Endothelial cell of umbilical vein (primary cell): ENCODE measurements around the gene DCC. TPM values are rescaled to one million over a fixed set of nuclear protein-coding genes. Genes with fewer than 3 reads are reported as not detected.

Source experiments
- BruUV-seq: library from RNA; stranded (reverse); fragments of 400-500 nt; replicated peaks from 2 replicates; lab custom pipeline; 2021; lab: Mats Ljungman, UMichigan
- CTCF ChIA-PET: fragments of 300-600, 350-600 bp; sonication (Branson Sonifier 250); formaldehyde crosslinking; loops from one replicate; lab custom pipeline; 2021; ENCODE audit warnings: antibody characterized with exemption, inconsistent platforms; lab: Charles Lee
- POLR2A ChIA-PET: fragments of 300-600, 350-600 bp; sonication (Branson Sonifier 250); formaldehyde crosslinking; loops from one replicate; lab custom pipeline; 2021; ENCODE audit warnings: antibody characterized with exemption, inconsistent platforms; lab: Charles Lee
- DNase-seq: peaks from one replicate; pipeline ENCODE4 v3.0.0-alpha.2; 2011; ENCODE audit warnings: low read depth, low spot score
- FAIRE-seq: peaks from 2 replicates; lab custom pipeline; 2011; peaks lifted over from hg19 to GRCh38; lab: Jason Lieb, UNC
- H2AFZ ChIP-seq: 2 replicates; pipeline ENCODE4 v1.6.0; 2012; ENCODE audit warnings: low read depth, low read length, control low read depth, inconsistent platforms
- H3K27ac ChIP-seq: 2 replicates; pipeline ENCODE4 v1.5.1; 2011; ENCODE audit warnings: low read depth, mild to moderate bottlenecking, control low read depth, low read length, moderate library complexity; ENCODE audit not compliant: insufficient read depth
- H3K27me3 ChIP-seq, 2 experiments: 2 replicates each; pipeline versions ENCODE4 v1.6.0 to v1.6.1; 2011; ENCODE audit warnings: low read length in 2 of 2, mixed read lengths in 1 of 2; ENCODE audit not compliant: control insufficient read depth in 2 of 2, insufficient read depth in 2 of 2
- H3K36me3 ChIP-seq, 2 experiments: 2 replicates in 1 of 2; 3 replicates in 1 of 2; pipeline ENCODE4 v1.5.1; 2011; ENCODE audit warnings: low read length in 2 of 2, mild to moderate bottlenecking in 1 of 2, moderate library complexity in 1 of 2; ENCODE audit not compliant: control insufficient read depth in 2 of 2, insufficient read depth in 2 of 2; ENCODE audit errors: extremely low read depth in 1 of 2
- H3K4me1 ChIP-seq: 3 replicates; pipeline ENCODE4 v1.5.1; 2011; ENCODE audit warnings: mild to moderate bottlenecking, low read length; ENCODE audit not compliant: control insufficient read depth, insufficient read depth; ENCODE audit errors: extremely low read depth
- H3K4me2 ChIP-seq: 2 replicates; pipeline ENCODE4 v1.6.1; 2011; ENCODE audit warnings: low read length, control low read depth, mixed read lengths; ENCODE audit not compliant: insufficient read depth
- H3K4me3 ChIP-seq, 3 experiments: fragments of 200-600 bp in 1 of 3; sonication (generic), shearing (Covaris generic) in 1 of 3; replicated peaks in 1 of 3; 2 replicates each; pipeline ENCODE4 v1.5.1; 2011 to 2016; ENCODE audit warnings: control low read depth in 3 of 3, low read length in 3 of 3, mild to moderate bottlenecking in 2 of 3, inconsistent platforms in 1 of 3, low read depth in 1 of 3, moderate library complexity in 1 of 3; ENCODE audit not compliant: insufficient read depth in 1 of 3
- H3K79me2 ChIP-seq: 2 replicates; pipeline ENCODE4 v1.6.0; 2012; ENCODE audit warnings: low read length, inconsistent platforms; ENCODE audit not compliant: control insufficient read depth, insufficient read depth
- H3K9ac ChIP-seq: replicated peaks from 2 replicates; pipeline ENCODE3; 2011; ENCODE audit warnings: low read length, control low read depth; ENCODE audit not compliant: insufficient read depth; ENCODE audit errors: extremely low read depth
- H3K9me1 ChIP-seq: replicated peaks from 3 replicates; pipeline ENCODE4 v1.6.0; 2011; ENCODE audit warnings: mild to moderate bottlenecking, low read length; ENCODE audit not compliant: control insufficient read depth, insufficient read depth; ENCODE audit errors: extremely low read depth
- H3K9me3 ChIP-seq: replicated peaks from 2 replicates; pipeline ENCODE4 v1.5.1; 2012; ENCODE audit warnings: low read length, inconsistent platforms; ENCODE audit not compliant: control insufficient read depth, insufficient read depth
- H4K20me1 ChIP-seq: replicated peaks from 2 replicates; pipeline ENCODE3; 2011; ENCODE audit warnings: mild to moderate bottlenecking, low read length; ENCODE audit not compliant: control insufficient read depth, insufficient read depth; ENCODE audit errors: extremely low read depth
- CTCF ChIP-seq, 2 donors: IDR thresholded peaks; 1 replicate in 1 of 2; 2 replicates in 1 of 2; pipeline ENCODE4 v1.5.1; 2011; ENCODE audit warnings: low read length in 2 of 2, mild to moderate bottlenecking in 2 of 2, moderate library complexity in 2 of 2, control low read depth in 1 of 2, inconsistent platforms in 1 of 2, low read depth in 1 of 2; ENCODE audit not compliant: insufficient read depth in 1 of 2; ENCODE audit errors: extremely low read depth in 1 of 2
- FOS ChIP-seq: IDR thresholded peaks from 2 replicates; pipeline ENCODE4 v1.6.1; 2011; ENCODE audit warnings: mild to moderate bottlenecking, low read length, moderate library complexity, borderline replicate concordance; ENCODE audit not compliant: insufficient read depth
- GATA2 ChIP-seq: IDR thresholded peaks from 2 replicates; pipeline ENCODE4 v1.7.0; 2011; ENCODE audit warnings: low read depth, mild to moderate bottlenecking, moderate library complexity, mixed read lengths, low read length; ENCODE audit not compliant: insufficient read length, insufficient read depth
- JUN ChIP-seq: IDR thresholded peaks from 2 replicates; pipeline ENCODE4 v1.6.1; 2011; ENCODE audit warnings: borderline replicate concordance, low read depth; ENCODE audit not compliant: insufficient read length, insufficient read depth
- MYC ChIP-seq: IDR thresholded peaks from one replicate; pipeline ENCODE4 v1.6.1; 2011; ENCODE audit warnings: mild to moderate bottlenecking, low read depth, low read length
- POLR2A ChIP-seq: IDR thresholded peaks from 2 replicates; pipeline ENCODE4 v1.6.1; 2012; ENCODE audit warnings: low read depth, mild to moderate bottlenecking, control low read depth, low read length
- dilution Hi-C: fragments of 300-500 bp; cut with MboI; formaldehyde crosslinking; loops from one replicate; pipeline ENCODE4 v1.15.0; 2019; ENCODE audit warnings: low sequenced_read_pairs; ENCODE audit not compliant: extremely low pct_ligation_motif_present
- intact Hi-C: fragments of 100-400 bp; cut with micrococcal nuclease; formaldehyde crosslinking; loops from one replicate; pipeline ENCODE4 v1.10.0; 2022
- polyA plus RNA-seq, 4 experiments: library from polyadenylated mRNA; depleted of rRNA in 3 of 4; stranded (reverse) in 3 of 4; unstranded in 1 of 4; fragments of >200 nt; gene quantifications; 2 replicates each; pipeline versions ENCODE4 v1.2.1 to v1.2.3, GENCODE V29; 2011 to 2012; ENCODE audit warnings: missing spikeins in 1 of 4
- total RNA-seq: library from RNA; stranded (reverse); gene quantifications from 2 replicates; pipeline ENCODE4 v1.2.3, GENCODE V29; 2021

Gene DCC
- total and polyA plus RNA-seq, 2 donors (not counting 3 experiments of a cell fraction or from before 2014, with no cell fraction given), result not detected

GRCh38 chr18:52415131-52415530 is 75.1 kb downstream of the DCC start:
- no peaks in the 10 kb centered on the region for H3K79me2 ChIP-seq
- no peaks in the 10 kb centered on the region for H3K9me1 ChIP-seq
- no peak overlapping the region for H3K4me3 ChIP-seq
- no peak overlapping the region for H3K27ac ChIP-seq
- no peak for FAIRE-seq
- H4K20me1 ChIP-seq, result no peaks in the 10 kb centered on the region
- H3K4me2 ChIP-seq, result no peak overlapping the region
- TF ChIP-seq POLR2A, result no peak
- no peak for TF ChIP-seq JUN
- TF ChIP-seq FOS, result no peak
- TF ChIP-seq GATA2, result no peak
- no peak for TF ChIP-seq CTCF (IDR thresholded peaks at IDR 0.05; ENCODE audit: extremely low read depth in 1 of 2, insufficient read depth in 1 of 2, low read depth in 1 of 2, low read length in 2 of 2)
- TF ChIP-seq MYC, result no peak
- no peak overlapping the region for H2AFZ ChIP-seq
- H3K9ac ChIP-seq, result no peak overlapping the region
- no peaks in the 10 kb centered on the region for H3K36me3 ChIP-seq
- no peaks in the 10 kb centered on the region for H3K4me1 ChIP-seq
- no peaks in the 10 kb centered on the region for H3K27me3 ChIP-seq
- dilution Hi-C loops (no loop called here), intact Hi-C loops (no loop called here)
- BruUV-seq, result no TSS peak
- POLR2A ChIA-PET, result no interaction called here
- peaks cover 6% of the 10 kb centered on the region for H3K9me3 ChIP-seq
- DNase-seq, result no peak
- CTCF ChIA-PET, result no interaction called here
